ENCODE results near the gene GLOD4.
"Not testable (repeated sequence)": the region's sequence is repeated elsewhere in the genome, so short reads cannot be mapped to it uniquely, and the experiment has no call there.

The GLOD4 gene

DNA sequence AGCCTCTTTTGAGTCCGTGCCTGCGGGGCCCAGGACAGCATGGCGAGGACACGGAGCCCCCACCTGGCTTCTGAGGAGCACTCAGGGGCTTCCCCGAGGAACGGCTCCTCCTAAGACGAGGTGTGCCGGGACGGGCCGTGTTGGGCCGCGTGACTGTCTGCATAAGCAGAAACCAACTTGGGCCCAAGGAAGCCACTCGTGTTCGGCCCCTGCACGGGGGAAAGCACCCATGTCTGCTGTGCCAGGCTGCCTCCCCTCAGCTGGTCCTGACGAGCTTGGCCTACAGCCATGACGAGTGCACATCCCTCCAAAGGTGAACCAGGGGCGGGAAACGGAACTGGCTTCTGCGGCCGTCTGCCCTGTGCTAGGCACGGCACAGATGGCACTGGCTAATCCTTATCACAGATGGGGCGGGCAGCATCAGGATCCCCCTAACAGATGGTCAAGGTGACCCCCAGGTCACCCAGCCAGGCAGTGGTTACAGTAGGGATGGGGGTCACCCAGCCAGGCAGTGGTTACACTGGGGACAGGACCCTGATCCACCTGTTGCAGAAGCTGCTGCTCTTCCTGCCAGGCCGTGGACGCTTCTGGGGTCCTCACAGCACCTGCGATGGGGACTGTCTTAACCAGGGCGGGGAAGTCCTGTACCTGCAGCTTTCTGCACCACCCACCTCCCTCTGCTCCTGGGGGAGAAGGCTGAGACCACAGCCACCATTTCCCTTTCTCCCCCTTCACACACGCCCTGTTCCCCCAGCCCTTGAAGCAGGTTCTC, 25.6 kb upstream of the GLOD4 start:
- TF ChIP-seq, protein P1, sequence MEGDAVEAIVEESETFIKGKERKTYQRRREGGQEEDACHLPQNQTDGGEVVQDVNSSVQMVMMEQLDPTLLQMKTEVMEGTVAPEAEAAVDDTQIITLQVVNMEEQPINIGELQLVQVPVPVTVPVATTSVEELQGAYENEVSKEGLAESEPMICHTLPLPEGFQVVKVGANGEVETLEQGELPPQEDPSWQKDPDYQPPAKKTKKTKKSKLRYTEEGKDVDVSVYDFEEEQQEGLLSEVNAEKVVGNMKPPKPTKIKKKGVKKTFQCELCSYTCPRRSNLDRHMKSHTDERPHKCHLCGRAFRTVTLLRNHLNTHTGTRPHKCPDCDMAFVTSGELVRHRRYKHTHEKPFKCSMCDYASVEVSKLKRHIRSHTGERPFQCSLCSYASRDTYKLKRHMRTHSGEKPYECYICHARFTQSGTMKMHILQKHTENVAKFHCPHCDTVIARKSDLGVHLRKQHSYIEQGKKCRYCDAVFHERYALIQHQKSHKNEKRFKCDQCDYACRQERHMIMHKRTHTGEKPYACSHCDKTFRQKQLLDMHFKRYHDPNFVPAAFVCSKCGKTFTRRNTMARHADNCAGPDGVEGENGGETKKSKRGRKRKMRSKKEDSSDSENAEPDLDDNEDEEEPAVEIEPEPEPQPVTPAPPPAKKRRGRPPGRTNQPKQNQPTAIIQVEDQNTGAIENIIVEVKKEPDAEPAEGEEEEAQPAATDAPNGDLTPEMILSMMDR (IDR thresholded peaks at IDR 0.05; ENCODE audit: borderline replicate concordance, insufficient read depth, low read depth, low read length) = no peak
- H3K4me3 ChIP-seq (ENCODE audit: low read depth, low read length) = no peak overlapping the region

DNA sequence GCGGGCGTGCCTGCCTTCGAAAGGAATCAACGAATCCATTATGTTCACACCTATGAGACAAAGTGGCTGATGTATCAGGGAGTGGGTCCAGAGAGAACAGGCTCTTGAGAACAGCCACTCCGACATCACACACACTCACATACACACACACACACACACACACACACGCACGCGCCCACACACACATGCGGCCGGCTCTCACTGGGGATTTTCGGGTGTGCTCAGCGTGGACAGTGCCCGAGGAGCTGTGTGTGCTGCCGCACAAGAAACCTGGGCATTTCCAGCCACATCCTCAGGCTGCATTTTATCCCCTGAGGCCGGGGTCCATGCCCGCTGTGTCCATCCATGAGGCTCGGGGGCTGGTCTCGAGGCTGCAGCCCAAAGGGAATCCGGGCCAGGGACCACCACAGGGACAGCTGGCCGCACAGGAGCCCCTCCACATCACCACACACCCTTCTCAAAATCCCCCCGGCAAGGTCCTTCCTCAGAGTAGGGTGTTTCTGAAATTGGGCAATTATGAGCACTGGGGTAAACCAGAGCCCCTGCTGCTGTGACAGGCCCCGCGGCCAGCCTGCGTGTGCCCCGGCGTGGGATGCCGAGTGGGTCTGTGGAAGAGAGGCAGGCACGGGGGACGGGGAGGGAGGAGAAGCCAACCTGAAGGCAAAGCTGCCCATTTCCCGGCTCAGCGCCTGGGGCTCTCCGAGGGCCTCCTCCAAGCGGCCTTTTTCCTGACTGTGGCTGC, 24.9 kb upstream of the GLOD4 start:
- TF ChIP-seq, protein P1 (IDR thresholded peaks at IDR 0.05; ENCODE audit: borderline replicate concordance, insufficient read depth, low read depth, low read length) = no peak
- no peak overlapping the region for H3K4me3 ChIP-seq (ENCODE audit: low read depth, low read length)

DNA sequence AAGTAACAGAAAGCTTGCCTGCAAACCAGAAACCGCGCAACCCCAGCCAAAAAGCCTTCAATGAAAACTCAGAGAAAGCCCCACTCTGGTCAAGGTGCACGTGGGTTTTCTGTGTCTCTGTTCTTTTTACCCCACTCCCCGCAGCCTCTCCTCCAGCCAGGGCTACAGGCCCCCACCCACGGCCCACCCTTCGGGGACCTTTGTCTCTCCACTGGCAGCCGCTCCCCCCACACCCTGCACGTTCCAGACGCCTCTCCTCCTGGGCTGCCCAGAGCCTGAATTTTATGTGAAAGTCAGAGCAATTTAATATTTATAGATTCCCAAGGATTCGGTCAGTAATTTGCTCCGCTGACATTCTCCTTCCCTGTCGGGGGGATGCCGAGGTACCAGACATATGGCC, 24.3 kb upstream of the GLOD4 start:
- no peak overlapping the region for H3K4me3 ChIP-seq (ENCODE audit: low read depth, low read length)
- TF ChIP-seq, protein P1 (IDR thresholded peaks at IDR 0.05; ENCODE audit: borderline replicate concordance, insufficient read depth, low read depth, low read length) = no peak

DNA sequence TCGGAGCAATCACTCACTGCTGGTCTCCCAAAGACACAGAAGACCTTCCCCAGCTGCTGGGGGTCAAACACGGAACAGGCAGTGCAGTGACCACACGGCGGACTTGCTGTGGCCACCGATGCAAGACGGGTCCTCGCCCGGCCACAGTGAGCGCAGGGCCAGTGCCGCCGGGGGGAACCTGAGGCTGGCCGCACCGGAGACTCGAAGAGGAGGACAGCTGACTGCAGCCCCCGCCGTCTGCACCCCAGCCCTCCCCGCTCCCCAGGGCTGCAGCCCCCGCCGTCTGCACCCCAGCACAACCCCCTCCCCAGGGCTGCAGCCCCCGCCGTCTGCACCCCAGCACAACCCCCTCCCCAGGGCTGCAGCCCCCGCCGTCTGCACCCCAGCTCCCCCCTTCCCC, 23.8 kb upstream of the GLOD4 start:
- H3K4me3 ChIP-seq (ENCODE audit: low read depth, low read length) = not testable (repeated sequence)

DNA sequence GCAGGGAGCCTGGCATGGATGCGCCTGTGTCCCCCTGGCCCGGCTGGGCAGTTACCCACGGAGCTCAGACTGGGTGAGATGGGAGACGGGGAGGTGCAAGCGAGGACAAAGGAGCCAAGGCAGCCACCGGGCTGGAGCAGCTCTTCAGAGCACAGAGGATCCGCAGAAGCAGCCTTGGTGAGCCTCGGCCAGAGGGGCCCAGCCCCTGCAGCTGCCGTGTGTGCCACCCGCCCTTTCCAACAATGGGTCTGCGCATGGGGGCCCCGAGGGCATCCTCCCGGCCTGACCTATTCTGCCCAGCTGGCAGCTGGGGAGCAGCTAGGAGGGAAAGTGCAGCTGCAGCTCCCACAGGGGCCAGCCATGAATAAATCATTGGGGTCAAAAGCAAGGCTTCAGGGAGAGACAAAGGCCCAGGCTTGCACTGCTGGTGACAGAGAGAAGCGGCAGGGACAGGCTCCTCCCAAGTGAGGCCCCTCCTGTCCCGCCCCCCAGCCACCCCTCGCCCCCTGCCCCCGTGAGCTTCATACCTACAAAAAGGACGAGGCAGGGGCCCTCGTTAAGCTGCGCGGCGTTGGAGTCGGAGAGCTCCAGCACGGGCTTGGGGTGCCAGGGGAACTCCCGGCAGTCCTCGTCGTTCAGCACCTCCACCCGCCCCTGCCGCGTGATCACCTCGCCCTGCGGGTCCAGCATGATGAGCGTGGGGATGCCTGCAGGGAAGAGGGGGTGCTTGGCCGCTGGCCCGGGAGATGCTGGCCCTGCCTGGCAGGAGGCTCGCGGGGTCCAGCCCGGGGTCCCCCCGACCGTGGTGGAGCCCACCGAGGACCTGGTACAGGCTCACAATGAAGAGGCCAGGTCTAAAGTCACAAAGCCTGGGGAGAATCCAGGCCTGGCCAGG, 22.7 kb upstream of the GLOD4 start:
- no peak overlapping the region for H3K4me3 ChIP-seq (ENCODE audit: low read depth, low read length)
- TF ChIP-seq, protein P1 (IDR thresholded peaks at IDR 0.05; ENCODE audit: borderline replicate concordance, insufficient read depth, low read depth, low read length) = no peak

DNA sequence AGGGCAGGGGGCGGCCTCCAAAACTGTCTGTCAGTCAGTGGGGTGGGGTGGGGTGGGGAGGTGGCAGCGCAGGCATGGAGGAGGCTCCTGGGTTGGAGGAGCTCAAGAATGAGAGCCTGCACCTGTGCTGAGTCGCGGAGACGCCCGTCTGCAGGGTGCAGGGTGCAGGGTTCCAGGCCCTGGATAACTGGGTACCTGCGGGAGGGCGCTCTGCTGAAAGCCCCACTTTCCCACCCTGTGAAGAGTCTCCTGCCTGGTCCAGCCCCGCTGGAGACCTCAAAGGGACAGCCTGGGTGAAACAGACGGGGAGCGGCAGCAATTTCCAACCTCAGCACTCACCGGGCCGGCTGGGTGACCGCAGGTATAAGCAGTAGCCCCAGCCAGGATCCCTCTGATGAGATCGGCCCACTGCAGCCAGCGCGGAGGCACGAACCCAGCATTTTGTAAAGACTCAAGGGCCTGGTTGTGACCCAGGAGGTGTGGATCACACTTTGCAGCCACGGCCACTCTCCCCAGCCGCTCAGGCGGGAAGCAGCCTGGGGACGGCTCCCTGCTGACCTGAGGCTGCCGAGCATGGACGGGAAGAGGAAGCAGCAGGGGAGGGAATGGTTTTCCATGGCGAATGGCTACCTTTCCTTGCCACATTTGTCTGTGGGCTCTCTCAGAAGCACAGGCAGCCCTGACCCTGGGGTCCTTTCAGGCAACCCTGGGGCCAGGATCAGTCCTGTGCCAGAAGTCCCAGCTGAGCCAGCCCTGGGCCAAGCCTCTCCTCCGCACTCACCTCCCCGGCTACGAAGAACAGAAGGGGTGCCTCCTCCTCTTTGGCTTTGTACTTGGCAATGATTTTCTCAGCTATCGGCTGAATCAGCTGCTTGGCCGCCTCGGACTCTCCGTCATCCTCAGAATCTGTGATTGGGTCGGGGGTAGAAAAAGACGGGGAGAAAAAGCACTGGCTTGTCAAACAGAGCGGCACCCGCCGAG, 21.1 kb upstream of the GLOD4 start:
- H3K4me3 ChIP-seq (ENCODE audit: low read depth, low read length) = no peak overlapping the region
- TF ChIP-seq, protein P1 (IDR thresholded peaks at IDR 0.05; ENCODE audit: borderline replicate concordance, insufficient read depth, low read depth, low read length) = no peak
